ENCODE results near the gene COL8A1. TPM values are rescaled to one million over a fixed set of nuclear protein-coding genes. Genes with fewer than 3 reads are reported as not detected.
"Not testable (repeated sequence)": the region's sequence is repeated elsewhere in the genome, so short reads cannot be mapped to it uniquely, and the experiment has no call there.

COL8A1 gene
- total RNA-seq, 1 donor from 2014 or later: 0.09 TPM

DNA sequence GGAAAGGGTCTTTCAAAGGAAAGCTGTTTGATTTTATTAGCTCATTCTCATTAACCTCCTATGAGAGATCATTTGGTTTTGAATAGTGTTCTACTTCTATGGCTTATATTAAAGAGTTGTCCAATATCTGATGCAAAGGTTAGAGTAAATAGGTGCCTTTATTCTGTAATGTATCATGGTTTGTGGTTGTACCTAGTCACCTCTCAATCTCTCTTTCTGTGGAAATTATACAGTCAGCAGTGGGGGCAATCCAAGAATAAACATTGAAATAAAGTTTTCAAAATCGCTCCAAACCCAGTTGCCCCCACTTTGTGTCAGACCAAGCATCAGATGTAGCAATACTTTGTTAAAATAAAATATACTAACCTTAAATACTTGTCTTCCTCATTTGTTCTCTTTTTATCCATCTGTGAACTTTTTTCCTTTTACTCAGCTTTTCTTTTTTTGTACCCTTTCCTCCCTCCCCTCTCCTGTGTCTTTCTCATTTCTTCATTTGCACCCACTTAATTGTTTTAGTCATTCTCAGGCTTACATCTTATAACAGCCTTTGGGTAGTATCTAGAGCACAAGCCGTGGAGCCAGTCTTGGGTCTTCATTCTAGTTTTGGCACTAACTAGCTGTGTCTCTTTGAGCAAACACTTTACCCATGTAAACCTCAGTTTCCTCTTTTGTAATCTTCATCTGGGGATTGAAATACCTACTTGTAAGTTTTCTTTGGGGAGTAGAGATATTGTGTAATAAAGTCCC is 196.0 kb downstream of the COL8A1 start:
- Mint-ChIP-seq H3K9me3 (no peaks in the 10 kb centered on the region), H3K36me3 (ENCODE audit: low read depth) (no peaks in the 10 kb centered on the region), H3K4me3 (no peak overlapping the region), H3K27ac (no peak overlapping the region), H3K4me1 (no peaks in the 10 kb centered on the region), H3K27me3 (no peaks in the 10 kb centered on the region)
- TF ChIP-seq CTCF (IDR thresholded peaks at IDR 0.05): no peak
- ChIA-PET CTCF (interaction anchor here (0.7 to 6.4 kb wide), 6 partner anchors 10 to 755 kb away, joined by 3 to 76 read pairs (median 4); partner anchors contain the start of gene TBC1D23), POLR2A (no interaction called here)
- intact Hi-C loops (cut with micrococcal nuclease): loop anchor here (5.0 kb wide), 1 partner anchor 1548 kb away; no protein-coding TSS in a partner anchor
- no peak for DNase-seq
- no peak for ATAC-seq (ENCODE audit: low read depth)

- DNase-seq (no peak), ATAC-seq (ENCODE audit: low read depth) (no peak)
- H3K4me3 Mint-ChIP-seq: no peak overlapping the region
- no peaks in the 10 kb centered on the region for H3K9me3 Mint-ChIP-seq
- no peaks in the 10 kb centered on the region for H3K27me3 Mint-ChIP-seq
- ChIA-PET CTCF (no interaction called here), POLR2A (interaction anchor here (1.0 kb wide), 1 partner anchor 424 kb away, joined by 6 read pairs; the partner anchor contains the start of gene TBC1D23)
- H3K4me1 Mint-ChIP-seq: no peaks in the 10 kb centered on the region
- no peak for TF ChIP-seq CTCF (IDR thresholded peaks at IDR 0.05)
- no peak overlapping the region for H3K27ac Mint-ChIP-seq
- intact Hi-C loops (cut with micrococcal nuclease): no loop called here
- no peaks in the 10 kb centered on the region for H3K36me3 Mint-ChIP-seq (ENCODE audit: low read depth)
These were observed 198.3 kb downstream of the COL8A1 start for GRCh38 chr3:99836681-99837080.

DNA sequence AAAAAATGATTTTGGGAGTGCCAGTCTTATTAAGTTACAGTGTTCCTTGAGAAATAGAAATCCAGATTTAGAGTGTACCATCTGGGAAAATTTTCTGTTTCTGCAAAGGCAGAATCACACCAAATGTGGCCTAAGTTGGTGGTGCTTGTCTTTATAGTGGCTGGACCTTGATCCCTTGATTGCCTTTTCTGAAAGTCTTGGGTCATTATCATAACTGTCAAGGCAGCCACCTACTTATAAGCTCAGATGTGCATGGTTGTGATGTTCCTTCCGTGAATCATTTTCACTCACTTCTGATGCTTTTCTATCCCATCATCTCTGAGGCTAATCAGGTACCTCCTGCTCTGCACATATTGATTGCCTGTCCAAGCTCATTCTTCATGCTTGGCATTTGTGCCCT is 199.3 kb downstream of the COL8A1 start:
- intact Hi-C loops (cut with micrococcal nuclease): no loop called here
- DNase-seq: no peak
- H3K4me1 Mint-ChIP-seq: no peaks in the 10 kb centered on the region
- no peak for TF ChIP-seq CTCF (IDR thresholded peaks at IDR 0.05)
- CTCF ChIA-PET: no interaction called here
- H3K4me3 Mint-ChIP-seq: no peak overlapping the region
- H3K27ac Mint-ChIP-seq: no peak overlapping the region
- H3K36me3 Mint-ChIP-seq (ENCODE audit: low read depth): no peaks in the 10 kb centered on the region
- ATAC-seq (ENCODE audit: low read depth): no peak
- no peaks in the 10 kb centered on the region for H3K9me3 Mint-ChIP-seq
- H3K27me3 Mint-ChIP-seq: no peaks in the 10 kb centered on the region
- POLR2A ChIA-PET: interaction anchor here (1.0 kb wide), 1 partner anchor 423 kb away, joined by 6 read pairs; the partner anchor contains the start of gene TBC1D23

- Mint-ChIP-seq H3K36me3 (ENCODE audit: low read depth) (no peaks in the 10 kb centered on the region), H3K4me1 (no peaks in the 10 kb centered on the region), H3K27me3 (no peaks in the 10 kb centered on the region), H3K9me3 (no peaks in the 10 kb centered on the region), H3K4me3 (no peak overlapping the region), H3K27ac (no peak overlapping the region)
- ATAC-seq (ENCODE audit: low read depth) (no peak), DNase-seq (no peak)
- TF ChIP-seq CTCF (IDR thresholded peaks at IDR 0.05): no peak
- ChIA-PET POLR2A (no interaction called here), CTCF (interaction anchor here (4.0 kb wide), 1 partner anchor 416 kb away, joined by 21 read pairs; no protein-coding TSS in a partner anchor)
- intact Hi-C loops (cut with micrococcal nuclease): no loop called here
These were observed 200.4 kb downstream of the COL8A1 start for GRCh38 chr3:99838755-99839154.

DNA sequence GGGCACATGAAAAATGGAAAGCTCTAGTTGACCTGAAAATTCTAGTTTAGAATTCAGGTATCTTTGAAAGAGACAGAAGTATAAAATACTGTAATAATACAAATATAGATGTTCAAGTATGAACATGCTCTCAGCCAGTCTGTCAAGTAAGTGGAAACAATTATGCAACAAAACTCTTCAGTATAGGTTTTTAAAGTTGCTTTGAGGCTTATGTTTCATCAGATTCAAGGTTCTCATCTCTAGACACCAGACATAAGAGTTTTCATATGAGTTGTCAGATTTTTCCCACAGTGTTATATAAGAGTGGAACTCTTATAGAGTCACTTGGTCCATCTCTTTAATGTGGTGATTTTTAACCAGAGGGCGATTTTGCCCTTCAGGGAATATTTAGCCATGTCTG is 201.2 kb downstream of the COL8A1 start:
- H3K27me3 Mint-ChIP-seq: no peaks in the 10 kb centered on the region
- intact Hi-C loops (cut with micrococcal nuclease): no loop called here

DNA sequence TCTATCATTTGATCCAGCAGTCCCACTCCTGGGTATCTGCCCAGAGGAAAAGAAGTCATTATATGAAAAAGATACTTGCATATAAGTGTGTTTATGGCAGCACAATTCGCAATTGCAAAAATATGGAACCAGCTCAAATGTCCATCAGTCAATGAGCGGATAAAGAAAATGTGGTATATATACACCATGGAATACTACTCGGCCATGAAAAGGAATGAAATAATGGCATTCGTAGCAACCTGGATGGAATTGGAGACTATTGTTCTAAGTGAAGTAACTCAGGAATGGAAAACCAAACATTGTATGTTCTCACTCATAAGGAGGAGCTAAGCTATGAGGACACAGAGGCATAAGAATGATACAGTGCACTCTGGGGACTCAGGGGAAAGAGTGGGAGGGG is 203.6 kb downstream of the COL8A1 start:
- H3K4me3 Mint-ChIP-seq; intact Hi-C loops (cut with micrococcal nuclease); DNase-seq; ATAC-seq (ENCODE audit: low read depth); H3K36me3 Mint-ChIP-seq (ENCODE audit: low read depth); H3K9me3 Mint-ChIP-seq; H3K27ac Mint-ChIP-seq; H3K27me3 Mint-ChIP-seq: not testable (repeated sequence)
- H3K4me1 Mint-ChIP-seq: peaks cover 21% of the 10 kb centered on the region
- ChIA-PET POLR2A (interaction anchor here (0.6 kb wide), 1 partner anchor 1561 kb away, joined by 6 read pairs; no protein-coding TSS in a partner anchor), CTCF (interaction anchor here (1.1 to 4.0 kb wide), 4 partner anchors 10 to 414 kb away, joined by 3 to 21 read pairs (median 6); no protein-coding TSS in a partner anchor)

More for the DNA sequence above, 201.2 kb downstream of the COL8A1 start:
- CTCF ChIA-PET: interaction anchor here (4.0 kb wide), 1 partner anchor 415 kb away, joined by 21 read pairs; no protein-coding TSS in a partner anchor
- no peak overlapping the region for H3K27ac Mint-ChIP-seq
- POLR2A ChIA-PET: no interaction called here
- H3K9me3 Mint-ChIP-seq: no peaks in the 10 kb centered on the region
- no peak for ATAC-seq (ENCODE audit: low read depth)
- H3K4me3 Mint-ChIP-seq: no peak overlapping the region
- no peaks in the 10 kb centered on the region for H3K36me3 Mint-ChIP-seq (ENCODE audit: low read depth)
- no peak for TF ChIP-seq CTCF (IDR thresholded peaks at IDR 0.05)
- peaks cover 5% of the 10 kb centered on the region for H3K4me1 Mint-ChIP-seq
- DNase-seq: no peak

Measured in activated B cell treated with CpG ODN at 0.5 μM for 24 hours (primary cell).